G401.6 (cell line): Measurements from ENCODE around the gene VAPB.

Experiments used
- FAIRE-seq: peaks from 2 replicates; lab custom pipeline; 2012; peaks lifted over from hg19 to GRCh38; lab: Jason Lieb, UNC

Gene VAPB

GRCh38 chr20:58435237-58435636 is 46.2 kb downstream of the VAPB start:
- FAIRE-seq = no peak

- no peak for FAIRE-seq
Measured at GRCh38 chr20:58436868-58437645, 48.0 kb downstream of the VAPB start.

- FAIRE-seq = no peak
Measured at GRCh38 chr20:58438970-58439808, 50.2 kb downstream of the VAPB start.

- FAIRE-seq = no peak
Measured at GRCh38 chr20:58440021-58440767, 51.2 kb downstream of the VAPB start.

GRCh38 chr20:58441723-58442122 is 52.7 kb downstream of the VAPB start:
- FAIRE-seq = no peak

GRCh38 chr20:58444746-58445255 is 55.8 kb downstream of the VAPB start:
- FAIRE-seq = no peak

GRCh38 chr20:58446264-58446959 is 57.4 kb downstream of the VAPB start:
- no peak for FAIRE-seq

GRCh38 chr20:58446960-58447265 is 57.9 kb downstream of the VAPB start:
- no peak for FAIRE-seq

- FAIRE-seq = peak; percentile 3
Measured at GRCh38 chr20:58447511-58448391, 58.7 kb downstream of the VAPB start.

- FAIRE-seq = no peak
Measured at GRCh38 chr20:58448958-58449357, 59.9 kb downstream of the VAPB start.

GRCh38 chr20:58449681-58450221 is 60.7 kb downstream of the VAPB start:
- FAIRE-seq = no peak

- no peak for FAIRE-seq
Measured at GRCh38 chr20:58450254-58450653, 61.2 kb downstream of the VAPB start.

GRCh38 chr20:58452667-58453255 is 63.7 kb downstream of the VAPB start:
- FAIRE-seq = no peak

GRCh38 chr20:58453391-58453790 is 64.4 kb downstream of the VAPB start:
- no peak for FAIRE-seq

- FAIRE-seq = no peak
Measured at GRCh38 chr20:58454460-58454859, 65.4 kb downstream of the VAPB start.

GRCh38 chr20:58457083-58457695 is 68.2 kb downstream of the VAPB start:
- FAIRE-seq = no peak

- FAIRE-seq = no peak
Measured at GRCh38 chr20:58458342-58459057, 69.5 kb downstream of the VAPB start.

GRCh38 chr20:58459058-58459750 is 70.2 kb downstream of the VAPB start:
- no peak for FAIRE-seq

- FAIRE-seq = no peak
Measured at GRCh38 chr20:58461104-58461503, 72.1 kb downstream of the VAPB start.
